COR-L47 (cell line): Measurements from ENCODE around the gene SAMD3.
"Not testable (repeated sequence)": the region's sequence is repeated elsewhere in the genome, so short reads cannot be mapped to it uniquely, and the experiment has no call there.

Experiments
- DNase-seq: peaks from one replicate; lab custom pipeline; 2025; lab: John Stamatoyannopoulos, UW

The SAMD3 gene

GRCh38 chr6:130129762-130130246, 92.9 kb downstream of the SAMD3 start:
- no peak for DNase-seq

GRCh38 chr6:130128326-130128725, 94.4 kb downstream of the SAMD3 start:
- no peak for DNase-seq

- DNase-seq, result no peak
These were observed 95.6 kb downstream of the SAMD3 start for GRCh38 chr6:130127195-130127594.

- DNase-seq, result no peak
These were observed 100.5 kb downstream of the SAMD3 start for GRCh38 chr6:130122243-130122642.

- DNase-seq, result no peak
These were observed 102.0 kb downstream of the SAMD3 start for GRCh38 chr6:130120731-130121130.

- no peak for DNase-seq
These were observed 103.5 kb downstream of the SAMD3 start for GRCh38 chr6:130119211-130119610.

- no peak for DNase-seq
These were observed 104.5 kb downstream of the SAMD3 start for GRCh38 chr6:130118236-130118635.

GRCh38 chr6:130117187-130117701, 105.5 kb downstream of the SAMD3 start:
- DNase-seq, result not testable (repeated sequence)

- no peak for DNase-seq
These were observed 106.5 kb downstream of the SAMD3 start for GRCh38 chr6:130116273-130116672.

- no peak for DNase-seq
These were observed 107.7 kb downstream of the SAMD3 start for GRCh38 chr6:130115036-130115435.

- DNase-seq, result no peak
These were observed 109.5 kb downstream of the SAMD3 start for GRCh38 chr6:130113201-130113710.

GRCh38 chr6:130111031-130111430, 111.7 kb downstream of the SAMD3 start:
- no peak for DNase-seq

- DNase-seq, result no peak
These were observed 115.0 kb downstream of the SAMD3 start for GRCh38 chr6:130107710-130108109.

GRCh38 chr6:130105996-130106704, 116.6 kb downstream of the SAMD3 start:
- no peak for DNase-seq

- no peak for DNase-seq
These were observed 123.6 kb downstream of the SAMD3 start for GRCh38 chr6:130099119-130099518.

- no peak for DNase-seq
These were observed 124.4 kb downstream of the SAMD3 start for GRCh38 chr6:130098317-130098716.
